Right cardiac atrium (tissue), 5 donors: Measurements from ENCODE around the gene KRTAP10-1. TPM values are rescaled to one million over a fixed set of nuclear protein-coding genes. Genes with fewer than 3 reads are reported as not detected.
"Not testable (repeated sequence)": the region's sequence is repeated elsewhere in the genome, so short reads cannot be mapped to it uniquely, and the experiment has no call there.

Source experiments
- ATAC-seq, 2 donors: fragments of 200-7000 bp; cut with Tn5 transposase; one replicate each; pipeline versions ENCODE4 v1.8.0 to v1.9.1; 2020; ENCODE audit warnings: moderate library complexity in 2 of 2, mild to moderate bottlenecking in 1 of 2
- DNase-seq, 3 donors: peaks; one replicate each; pipeline ENCODE4 v3.0.0-alpha.2; 2020
- H3K27ac ChIP-seq: one replicate; pipeline ENCODE4 v1.5.1; 2013; ENCODE audit warnings: mild to moderate bottlenecking, low read length, control low read depth, moderate library complexity
- H3K27me3 ChIP-seq: one replicate; pipeline ENCODE4 v1.6.1; 2013; ENCODE audit not compliant: control insufficient read depth, insufficient read depth
- H3K4me1 ChIP-seq: one replicate; pipeline ENCODE4 v1.6.1; 2013; ENCODE audit warnings: low read length; ENCODE audit not compliant: control insufficient read depth, insufficient read depth
- H3K4me3 ChIP-seq: one replicate; pipeline ENCODE4 v1.5.1; 2013; ENCODE audit warnings: low read length, control low read depth
- H3K9me3 ChIP-seq: one replicate; pipeline ENCODE4 v1.6.1; 2013; ENCODE audit warnings: low read length; ENCODE audit not compliant: control insufficient read depth
- WGBS: extraction: QIAGEN DNeasy Blood & Tissue Kit; methylation state at CpG from one replicate; pipeline ENCODE4 v1.1.7; 2013; 5-methylcytosine and 5-hydroxymethylcytosine counted together
- intact Hi-C, 4 donors: fragments of 100-400 bp; cut with DNase I; formaldehyde crosslinking; loops; one replicate each; pipeline versions ENCODE4 v1.11.0 to v1.14.0; 2022 to 2023
- polyA plus RNA-seq: library from polyadenylated mRNA; stranded (reverse); fragments of 200-250 nt; gene quantifications from one replicate; pipeline ENCODE4 v1.2.3, GENCODE V29; 2013
- total RNA-seq, 4 donors: library from RNA; stranded (reverse); fragmentation: NEBNext Ultra II Directional; extraction: Animal tissue kit (Norgen Biotek cat#: 25700); gene quantifications; one replicate each; pipeline ENCODE4 v1.2.1, GENCODE V29; 2021
- donor health status: healthy with polysubstance abuse.
- donor health status: DM: no; HTN: yes; CAD: no.
- donor health status: DM: no; HTN: no; CAD: no.
- donor health status: DM: no; HTN: yes; CAD: no; lungs with severe emphysema.
- donor health status: DM: yes; HTN: yes; CAD: no.

Gene KRTAP10-1
- total and polyA plus RNA-seq, 5 donors = not detected

- ATAC-seq (no peak), DNase-seq (no peak)
- H3K4me3 ChIP-seq = no peak overlapping the region
- intact Hi-C loops = no loop called here
- 76% methylated on average over 27 of the region's 27 CpGs for WGBS
- no peaks in the 10 kb centered on the region for H3K4me1 ChIP-seq
- H3K27ac ChIP-seq = no peak overlapping the region
- H3K27me3 ChIP-seq = no peaks in the 10 kb centered on the region
- H3K9me3 ChIP-seq = no peaks in the 10 kb centered on the region
Observed at GRCh38 chr21:44568667-44569556, 28.9 kb upstream of the KRTAP10-1 start.

- WGBS = 72% methylated on average over 12 of the region's 12 CpGs
- Histone ChIP-seq H3K9me3 (no peaks in the 10 kb centered on the region), H3K4me3 (no peak overlapping the region), H3K4me1 (no peaks in the 10 kb centered on the region), H3K27me3 (no peaks in the 10 kb centered on the region), H3K27ac (no peak overlapping the region)
- DNase-seq (no peak), ATAC-seq (peak in 1 of 2 donors; percentile 12)
- intact Hi-C loops = no loop called here
Observed at GRCh38 chr21:44568261-44568660, 28.3 kb upstream of the KRTAP10-1 start.

- no peak overlapping the region for H3K4me3 ChIP-seq
- intact Hi-C loops = no loop called here
- 90% methylated on average over 18 of the region's 18 CpGs for WGBS
- H3K4me1 ChIP-seq = no peaks in the 10 kb centered on the region
- H3K27me3 ChIP-seq = no peaks in the 10 kb centered on the region
- DNase-seq (peak in 1 of 3 donors; percentile 48), ATAC-seq (peak in 1 of 2 donors; percentile 11)
- no peak overlapping the region for H3K27ac ChIP-seq
- H3K9me3 ChIP-seq = no peaks in the 10 kb centered on the region
Observed at GRCh38 chr21:44567481-44568171, 27.6 kb upstream of the KRTAP10-1 start.

GRCh38 chr21:44566403-44566802 lies 26.4 kb upstream of the KRTAP10-1 start:
- DNase-seq (no peak), ATAC-seq (no peak)
- Histone ChIP-seq H3K9me3 (no peaks in the 10 kb centered on the region), H3K4me1 (no peaks in the 10 kb centered on the region), H3K4me3 (no peak overlapping the region), H3K27me3 (no peaks in the 10 kb centered on the region), H3K27ac (no peak overlapping the region)
- intact Hi-C loops = no loop called here
- 65% methylated on average over 1 of the region's 1 CpG for WGBS

- intact Hi-C loops = no loop called here
- H3K4me1 ChIP-seq = no peaks in the 10 kb centered on the region
- H3K27ac ChIP-seq = no peak overlapping the region
- no peak for DNase-seq
- H3K4me3 ChIP-seq = no peak overlapping the region
- no peak for ATAC-seq
- 1% methylated on average over 1 of the region's 1 CpG for WGBS
- no peaks in the 10 kb centered on the region for H3K9me3 ChIP-seq
- H3K27me3 ChIP-seq = no peaks in the 10 kb centered on the region
Observed at GRCh38 chr21:44564886-44565598, 25.0 kb upstream of the KRTAP10-1 start.

- H3K4me3 ChIP-seq = no peak overlapping the region
- 98% methylated on average over 1 of the region's 1 CpG for WGBS
- intact Hi-C loops = no loop called here
- H3K4me1 ChIP-seq = no peaks in the 10 kb centered on the region
- ATAC-seq (no peak), DNase-seq (no peak)
- H3K27ac ChIP-seq = no peak overlapping the region
- H3K27me3 ChIP-seq = no peaks in the 10 kb centered on the region
- H3K9me3 ChIP-seq = no peaks in the 10 kb centered on the region
Observed at GRCh38 chr21:44564099-44564498, 24.1 kb upstream of the KRTAP10-1 start.

GRCh38 chr21:44558695-44559094 lies 18.7 kb upstream of the KRTAP10-1 start, which contains the start of gene KRTAP10-3:
KRTAP10-3 (minus strand) TSS chr21:44558795; CDS start chr21:44558715, 80 bp downstream.
- ATAC-seq = no peak
- no peak for DNase-seq
- Histone ChIP-seq H3K27ac (no peak within 1 kb of the TSS), H3K4me1 (no peaks in the 10 kb centered on the region), H3K27me3 (no peaks in the 10 kb centered on the region), H3K9me3 (no peaks in the 10 kb centered on the region), H3K4me3 (no peak within 1 kb of the TSS)
- 44% methylated on average over 5 of the region's 5 CpGs for WGBS
- intact Hi-C loops = no loop called here

GRCh38 chr21:44558329-44558675 lies 18.3 kb upstream of the KRTAP10-1 start:
- H3K27ac ChIP-seq, DNase-seq, H3K4me3 ChIP-seq, ATAC-seq, H3K9me3 ChIP-seq, H3K4me1 ChIP-seq, H3K27me3 ChIP-seq, intact Hi-C loops: not testable (repeated sequence)
- 69% methylated on average over 10 of the region's 10 CpGs for WGBS

GRCh38 chr21:44557491-44558328 lies 17.7 kb upstream of the KRTAP10-1 start:
- ATAC-seq (no peak), DNase-seq (peak in 1 of 3 donors; percentile 41)
- no peak overlapping the region for H3K27ac ChIP-seq
- WGBS = 44% methylated on average over 30 of the region's 30 CpGs
- no peaks in the 10 kb centered on the region for H3K27me3 ChIP-seq
- H3K9me3 ChIP-seq = no peaks in the 10 kb centered on the region
- H3K4me1 ChIP-seq = no peaks in the 10 kb centered on the region
- intact Hi-C loops = no loop called here
- no peak overlapping the region for H3K4me3 ChIP-seq

- ATAC-seq (no peak), DNase-seq (no peak)
- WGBS = 76% methylated on average over 9 of the region's 9 CpGs
- intact Hi-C loops = no loop called here
- Histone ChIP-seq H3K9me3 (no peaks in the 10 kb centered on the region), H3K27me3 (no peaks in the 10 kb centered on the region), H3K27ac (no peak overlapping the region), H3K4me1 (no peaks in the 10 kb centered on the region), H3K4me3 (no peak overlapping the region)
Observed at GRCh38 chr21:44556879-44557278, 16.9 kb upstream of the KRTAP10-1 start.
